Chondrocyte (in vitro differentiated cells): ENCODE measurements around the gene PIR. TPM values are rescaled to one million over a fixed set of nuclear protein-coding genes. Genes with fewer than 3 reads are reported as not detected.
A peak's percentile ranks its signal among the peaks of the same experiment; 100 is the strongest.

Source experiments
- DNase-seq: peaks from one replicate; pipeline ENCODE4 v3.0.0; 2021; ENCODE audit warnings: mixed read lengths, low spot score
- H3K27ac Mint-ChIP-seq: one replicate; pipeline ENCODE4 v1.8.0; 2021; ENCODE audit warnings: mild to moderate bottlenecking, moderate library complexity, mixed read lengths; ENCODE audit not compliant: unreplicated experiment
- H3K27me3 Mint-ChIP-seq: 2 replicates; pipeline ENCODE4 v1.8.0; 2021; ENCODE audit warnings: low read depth, mixed read lengths
- H3K36me3 Mint-ChIP-seq: 2 replicates; pipeline ENCODE4 v1.8.0; 2021; ENCODE audit warnings: low read depth, mixed read lengths
- H3K4me1 Mint-ChIP-seq: 2 replicates; pipeline ENCODE4 v1.8.0; 2021; ENCODE audit warnings: low read depth, mild to moderate bottlenecking, mixed read lengths
- H3K4me3 Mint-ChIP-seq: one replicate; pipeline ENCODE4 v1.8.0; 2021; ENCODE audit warnings: mild to moderate bottlenecking, moderate library complexity, mixed read lengths; ENCODE audit not compliant: unreplicated experiment
- H3K9me3 Mint-ChIP-seq: 2 replicates; pipeline ENCODE4 v1.8.0; 2021; ENCODE audit warnings: low read depth, mixed read lengths
- CTCF ChIP-seq: fragments of 200-600 bp; sonication (generic); IDR thresholded peaks from 2 replicates; pipeline ENCODE4 v1.5.0; 2021; ENCODE audit warnings: antibody characterized with exemption, mild to moderate bottlenecking, moderate library complexity
- total RNA-seq: library from RNA; stranded (reverse); gene quantifications from 3 replicates; pipeline ENCODE4 v1.2.1, GENCODE V29; 2021

The PIR gene
- total RNA-seq, 1 donor from 2014 or later = 13.3 TPM

- no peak for TF ChIP-seq CTCF
- Mint-ChIP-seq H3K4me1 (peaks cover 6% of the 10 kb centered on the region), H3K9me3 (no peaks in the 10 kb centered on the region), H3K27me3 (peaks cover 13% of the 10 kb centered on the region), H3K27ac (no peak overlapping the region), H3K4me3 (no peak overlapping the region), H3K36me3 (peaks cover 2% of the 10 kb centered on the region)
- no peak for DNase-seq
These were observed 152.3 kb downstream of the PIR start for GRCh38 chrX:15340867-15341266.

GRCh38 chrX:15336023-15336413, 157.1 kb downstream of the PIR start:
- Mint-ChIP-seq H3K9me3 (no peaks in the 10 kb centered on the region), H3K4me1 (peaks cover 13% of the 10 kb centered on the region), H3K27me3 (peaks cover 10% of the 10 kb centered on the region), H3K27ac (peak overlapping the region; percentile 73), H3K4me3 (peak overlapping the region; percentile 89), H3K36me3 (no peaks in the 10 kb centered on the region)
- TF ChIP-seq CTCF = no peak
- DNase-seq = no peak

- Mint-ChIP-seq H3K27me3 (peaks cover 5% of the 10 kb centered on the region), H3K4me3 (peak within 1 kb of the TSS; percentile 89), H3K27ac (peak within 1 kb of the TSS; percentile 93)
These were observed 157.8 kb downstream of the PIR start, which contains the start of gene PIGA for GRCh38 chrX:15335135-15336022. Gene PIGA (minus strand): TSS chrX:15335523. CDS start chrX:15331930, 3,593 bp downstream.

More at GRCh38 chrX:15335135-15336022, 157.8 kb downstream of the PIR start, which contains the start of gene PIGA:
- DNase-seq = peak; percentile 97
- peak; percentile 36 for TF ChIP-seq CTCF
- no peaks in the 10 kb centered on the region for H3K9me3 Mint-ChIP-seq
- no peaks in the 10 kb centered on the region for H3K36me3 Mint-ChIP-seq
- peaks cover 13% of the 10 kb centered on the region for H3K4me1 Mint-ChIP-seq

Other genes starting within 250 kb of the PIR start
- not detected in 3 replicates for gene ASB9, start 223.2 kb downstream of the PIR start, total RNA-seq
- gene ASB11, start 177.7 kb downstream of the PIR start, total RNA-seq = not detected in 3 replicates
- gene PIGA, start 157.8 kb downstream of the PIR start, total RNA-seq = 7.1 to 8.2 TPM (median 8.2 TPM) in 3 replicates
- gene VEGFD, start 108.9 kb downstream of the PIR start, total RNA-seq = 0.20 to 0.39 TPM in 2 of 3 replicates, not detected in the other
- gene BMX, start 7.5 kb upstream of the PIR start, total RNA-seq = not detected in 3 replicates
- not detected in 3 replicates for gene ACE2, start 107.6 kb upstream of the PIR start, total RNA-seq
- 0.20 TPM in 1 of 3 replicates, not detected in the others for gene CLTRN, start 171.5 kb upstream of the PIR start, total RNA-seq
- 4.5 to 7.9 TPM (median 7.5 TPM) in 3 replicates for gene CA5B, start 244.9 kb upstream of the PIR start, total RNA-seq